Astrocyte (in vitro differentiated cells and primary cell): ENCODE data around the gene PXK. TPM values are rescaled to one million over a fixed set of nuclear protein-coding genes. Genes with fewer than 3 reads are reported as not detected.

Experiments
- DNase-seq: peaks from one replicate; pipeline ENCODE4 v3.0.0-alpha.2; 2010; ENCODE audit warnings: low read depth
- FAIRE-seq: peaks from 2 replicates; lab custom pipeline; 2011; peaks lifted over from hg19 to GRCh38; lab: Jason Lieb, UNC
- H2AFZ ChIP-seq: 2 replicates; pipeline ENCODE4 v1.6.0; 2012; ENCODE audit warnings: low read depth, low read length, inconsistent platforms
- H3K27ac ChIP-seq: 2 replicates; pipeline ENCODE4 v1.5.1; 2011; ENCODE audit warnings: low read depth, low read length, inconsistent platforms
- H3K27me3 ChIP-seq: 2 replicates; pipeline ENCODE4 v1.6.0; 2011; ENCODE audit warnings: low read length, inconsistent platforms; ENCODE audit not compliant: insufficient read depth
- H3K36me3 ChIP-seq: 2 replicates; pipeline ENCODE4 v1.5.1; 2011; ENCODE audit warnings: low read length, inconsistent platforms; ENCODE audit not compliant: insufficient read depth
- H3K4me1 ChIP-seq: 2 replicates; pipeline ENCODE4 v1.5.1; 2011; ENCODE audit warnings: low read length, inconsistent platforms; ENCODE audit not compliant: insufficient read depth
- H3K4me2 ChIP-seq: 2 replicates; pipeline ENCODE4 v1.6.0; 2012; ENCODE audit warnings: low read length, inconsistent platforms
- H3K4me3 ChIP-seq: 2 replicates; pipeline ENCODE4 v1.5.1; 2011; ENCODE audit warnings: low read depth, mild to moderate bottlenecking, low read length, inconsistent platforms; ENCODE audit not compliant: insufficient read depth
- H3K79me2 ChIP-seq: 2 replicates; pipeline ENCODE4 v1.6.0; 2012; ENCODE audit warnings: mild to moderate bottlenecking, low read length, inconsistent platforms; ENCODE audit not compliant: insufficient read depth
- H3K9ac ChIP-seq: 2 replicates; pipeline ENCODE4 v1.6.0; 2012; ENCODE audit warnings: mild to moderate bottlenecking, low read length, inconsistent platforms
- H3K9me3 ChIP-seq: 2 replicates; pipeline ENCODE4 v1.5.1; 2012; ENCODE audit warnings: low read depth, mild to moderate bottlenecking, low read length, inconsistent platforms; ENCODE audit not compliant: insufficient read depth
- H4K20me1 ChIP-seq: 2 replicates; pipeline ENCODE4 v1.6.0; 2012; ENCODE audit warnings: low read length, inconsistent platforms; ENCODE audit not compliant: insufficient read depth
- H3K27ac Mint-ChIP-seq: one replicate; pipeline ENCODE4 v1.8.0; 2021; ENCODE audit warnings: mild to moderate bottlenecking, mixed read lengths; ENCODE audit not compliant: unreplicated experiment
- H3K27me3 Mint-ChIP-seq: one replicate; pipeline ENCODE4 v1.8.0; 2021; ENCODE audit warnings: low read depth, mixed read lengths; ENCODE audit not compliant: unreplicated experiment
- H3K36me3 Mint-ChIP-seq: one replicate; pipeline ENCODE4 v1.8.0; 2021; ENCODE audit warnings: low read depth, mixed read lengths; ENCODE audit not compliant: unreplicated experiment
- H3K4me1 Mint-ChIP-seq: one replicate; pipeline ENCODE4 v1.8.0; 2021; ENCODE audit warnings: low read depth, mixed read lengths; ENCODE audit not compliant: unreplicated experiment
- H3K4me3 Mint-ChIP-seq: one replicate; pipeline ENCODE4 v1.8.0; 2021; ENCODE audit warnings: mild to moderate bottlenecking, moderate library complexity, mixed read lengths; ENCODE audit not compliant: unreplicated experiment
- H3K9me3 Mint-ChIP-seq: one replicate; pipeline ENCODE4 v1.8.0; 2021; ENCODE audit warnings: mild to moderate bottlenecking, mixed read lengths; ENCODE audit not compliant: unreplicated experiment
- CTCF ChIP-seq: IDR thresholded peaks from 2 replicates; pipeline ENCODE4 v1.5.1; 2011; ENCODE audit warnings: low read depth, mild to moderate bottlenecking, inconsistent platforms, low read length, moderate library complexity; ENCODE audit not compliant: insufficient read depth
- EZH2 ChIP-seq: IDR thresholded peaks from 2 replicates; pipeline ENCODE4 v1.6.1; 2012; ENCODE audit warnings: mild to moderate bottlenecking, low read length, inconsistent platforms; ENCODE audit not compliant: insufficient read depth
- total RNA-seq: library from RNA; stranded (reverse); gene quantifications from 2 replicates; pipeline ENCODE4 v1.2.1, GENCODE V29; 2021

PXK gene
- total RNA-seq, 1 donor from 2014 or later = 10.5 TPM

- peak overlapping the region; percentile 62 for H3K27ac Mint-ChIP-seq
These were observed 78.3 kb downstream of the PXK start for GRCh38 chr3:58411036-58411435.

GRCh38 chr3:58411851-58412830 is 79.4 kb downstream of the PXK start:
- Mint-ChIP-seq H3K4me1 (peaks cover 6% of the 10 kb centered on the region), H3K36me3 (peaks cover 32% of the 10 kb centered on the region), H3K27ac (no peak overlapping the region), H3K9me3 (no peaks in the 10 kb centered on the region), H3K27me3 (no peaks in the 10 kb centered on the region), H3K4me3 (no peak overlapping the region)
- Histone ChIP-seq H3K27me3 (no peaks in the 10 kb centered on the region), H3K27ac (no peak overlapping the region), H3K79me2 (no peaks in the 10 kb centered on the region), H3K9ac (no peak overlapping the region), H3K4me1 (no peaks in the 10 kb centered on the region), H4K20me1 (no peaks in the 10 kb centered on the region), H3K4me2 (no peak overlapping the region), H3K9me3 (no peaks in the 10 kb centered on the region), H3K4me3 (no peak overlapping the region), H3K36me3 (peaks cover 17% of the 10 kb centered on the region), H2AFZ (no peak overlapping the region)
- no peak for FAIRE-seq
- no peak for TF ChIP-seq EZH2
- TF ChIP-seq CTCF = no peak
- no peak for DNase-seq

More at GRCh38 chr3:58411036-58411435, 78.3 kb downstream of the PXK start:
- no peaks in the 10 kb centered on the region for H3K9me3 ChIP-seq
- Mint-ChIP-seq H3K27me3 (no peaks in the 10 kb centered on the region), H3K36me3 (peaks cover 32% of the 10 kb centered on the region), H3K4me3 (no peak overlapping the region), H3K4me1 (peaks cover 6% of the 10 kb centered on the region), H3K9me3 (no peaks in the 10 kb centered on the region)
- H2AFZ ChIP-seq = no peak overlapping the region
- DNase-seq (no peak), FAIRE-seq (no peak)
- no peaks in the 10 kb centered on the region for H3K4me1 ChIP-seq
- TF ChIP-seq CTCF = no peak
- no peak for TF ChIP-seq EZH2
- H3K27me3 ChIP-seq = no peaks in the 10 kb centered on the region
- no peak overlapping the region for H3K27ac ChIP-seq
- H4K20me1 ChIP-seq = no peaks in the 10 kb centered on the region
- H3K4me3 ChIP-seq = no peak overlapping the region
- H3K9ac ChIP-seq = no peak overlapping the region
- peaks cover 17% of the 10 kb centered on the region for H3K36me3 ChIP-seq
- no peak overlapping the region for H3K4me2 ChIP-seq
- H3K79me2 ChIP-seq = no peaks in the 10 kb centered on the region
